Mammary epithelial cell (primary cell): Measurements from ENCODE around the gene GPALPP1.

Experiments
- CTCF ChIP-seq, 2 donors: IDR thresholded peaks in 1 of 2; conservative IDR thresholded peaks in 1 of 2; 2 replicates each; pipeline ENCODE4 v1.5.1; 2011 to 2012; ENCODE audit warnings: inconsistent platforms in 2 of 2, low read length in 2 of 2, mild to moderate bottlenecking in 2 of 2, control low read depth in 1 of 2, low read depth in 1 of 2; ENCODE audit not compliant: insufficient read depth in 1 of 2; ENCODE audit errors: extremely low read depth in 1 of 2
- EZH2 ChIP-seq: IDR thresholded peaks from 2 replicates; pipeline ENCODE4 v1.6.1; 2012; ENCODE audit warnings: low read length, inconsistent platforms, borderline replicate concordance

GRCh38 chr13:44951184-44951583 is 38.2 kb upstream of the GPALPP1 start:
- TF ChIP-seq CTCF (conservative IDR thresholded peaks at IDR 0.05 in 1 of 2, IDR thresholded peaks at IDR 0.05 in 1 of 2; ENCODE audit: extremely low read depth in 1 of 2, insufficient read depth in 1 of 2, low read depth in 1 of 2, low read length in 2 of 2) (no peak), EZH2 (no peak)
